T-helper 2 cell treated with Interferon-gamma antibody and Interleukin-4, amounts not matched to agents 100 ng/mL and 5 ng/mL, for 36 hours (primary cell): Measurements from ENCODE around the gene NOD1. TPM values are rescaled to one million over a fixed set of nuclear protein-coding genes. Genes with fewer than 3 reads are reported as not detected.
"Not testable (repeated sequence)": the region's sequence is repeated elsewhere in the genome, so short reads cannot be mapped to it uniquely, and the experiment has no call there.

ENCODE experiments used
- intact Hi-C: fragments of 100-400 bp; cut with micrococcal nuclease; formaldehyde crosslinking; loops from one replicate; pipeline ENCODE4 v1.15.1; 2023
- total RNA-seq: library from RNA; stranded (reverse); gene quantifications from 2 replicates; pipeline ENCODE4 v1.2.3, GENCODE V29; 2022

Gene NOD1
- total RNA-seq, 1 donor from 2014 or later, result 22.1 TPM

DNA sequence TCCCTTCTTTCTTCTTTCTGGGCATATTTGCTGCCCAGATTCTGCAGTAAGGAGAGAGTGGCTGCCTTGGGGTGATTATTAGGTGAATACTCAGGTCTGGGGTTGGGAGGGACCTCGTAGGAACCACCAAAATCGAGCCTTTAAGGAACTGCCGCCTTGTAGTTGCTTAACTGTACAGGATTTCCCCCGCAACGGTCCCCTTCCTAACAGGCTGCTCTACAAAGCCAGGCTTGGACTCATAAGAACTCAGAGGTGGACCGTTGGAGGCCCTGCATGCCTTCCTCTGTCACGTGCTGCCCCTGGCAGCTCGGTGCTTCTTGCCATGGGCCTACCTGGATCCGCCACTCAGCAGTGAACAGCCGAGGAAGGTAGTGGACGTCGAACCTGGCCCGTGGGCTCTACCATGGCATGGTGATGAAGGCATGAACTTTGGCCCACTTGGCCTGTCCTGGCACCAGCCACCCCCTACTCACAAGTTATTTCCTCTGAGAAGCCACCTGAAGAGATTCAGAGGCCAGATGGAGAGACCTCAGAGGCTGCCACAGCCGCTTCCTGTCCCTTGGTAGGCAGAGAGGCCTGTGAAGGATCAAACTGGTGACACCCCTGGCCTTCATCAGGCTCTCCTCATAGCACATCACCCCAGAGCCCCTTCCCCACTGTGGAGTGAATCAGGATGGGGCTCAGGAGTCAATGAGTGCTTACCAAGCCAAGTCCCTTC, 54.6 kb downstream of the NOD1 start:
- intact Hi-C loops, result no loop called here

DNA sequence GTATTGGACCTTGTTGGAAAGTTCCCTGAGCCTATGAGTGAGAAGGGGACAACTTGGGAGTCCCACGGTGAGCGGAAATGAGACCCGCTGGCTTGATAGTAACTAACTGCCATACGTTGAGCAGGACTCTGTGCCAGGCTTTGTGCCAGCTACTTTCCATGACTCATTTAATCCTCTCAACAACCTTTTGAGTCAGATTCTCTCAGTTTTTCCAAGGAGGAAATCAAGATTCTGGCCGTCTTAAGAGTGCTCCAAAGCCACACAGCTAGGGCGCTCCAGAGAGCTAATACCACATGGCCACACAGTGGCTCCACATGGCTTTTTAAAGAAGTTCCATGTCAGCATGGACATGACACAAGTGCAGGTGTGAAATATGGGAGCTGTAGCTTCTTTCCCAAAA, 55.7 kb downstream of the NOD1 start:
- intact Hi-C loops, result no loop called here

DNA sequence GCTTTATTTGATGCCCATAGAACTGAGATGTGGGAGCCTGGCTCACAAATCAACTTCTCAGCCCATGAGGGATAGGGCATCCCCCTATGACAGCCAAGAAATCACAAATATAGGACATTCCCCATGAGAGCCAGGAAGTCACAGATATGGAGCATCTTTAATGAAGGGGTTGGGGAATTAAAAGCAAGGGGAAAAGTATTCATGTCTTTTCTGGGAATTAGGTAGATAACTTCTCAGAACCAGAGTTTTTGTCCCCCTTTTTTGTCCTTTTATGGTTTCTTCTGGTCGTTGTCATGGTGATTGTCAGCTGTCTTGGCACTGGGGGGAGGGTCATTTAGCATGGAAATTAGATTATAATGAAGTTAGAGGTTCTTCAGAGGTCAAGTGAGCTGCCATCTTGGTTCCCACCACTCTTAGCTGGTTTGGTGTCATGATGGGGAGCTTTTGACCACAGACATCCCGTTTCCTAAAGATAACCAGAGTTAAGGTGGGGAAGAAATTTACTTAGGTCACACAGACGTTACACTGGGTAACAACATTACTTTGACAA, 56.9 kb downstream of the NOD1 start:
- intact Hi-C loops, result no loop called here

DNA sequence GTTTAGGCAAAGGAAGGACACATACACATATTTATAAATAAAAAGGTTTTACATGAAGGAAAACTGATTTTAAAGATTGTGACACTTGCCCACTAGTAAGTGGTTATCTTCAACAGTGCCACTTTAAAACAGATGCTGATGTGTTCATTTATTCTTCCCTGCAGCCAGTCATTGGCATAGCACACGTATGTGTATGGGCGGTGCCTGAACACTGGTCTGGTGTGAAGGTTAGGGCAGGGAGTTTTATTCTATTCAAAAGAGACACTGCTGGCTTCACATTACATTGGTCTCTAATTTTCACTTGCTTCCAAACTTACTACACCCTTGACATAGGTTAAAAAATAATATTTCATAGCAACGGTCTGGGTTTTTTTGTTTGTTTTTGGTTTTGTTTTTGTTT, 57.9 kb downstream of the NOD1 start:
- intact Hi-C loops, result no loop called here

DNA sequence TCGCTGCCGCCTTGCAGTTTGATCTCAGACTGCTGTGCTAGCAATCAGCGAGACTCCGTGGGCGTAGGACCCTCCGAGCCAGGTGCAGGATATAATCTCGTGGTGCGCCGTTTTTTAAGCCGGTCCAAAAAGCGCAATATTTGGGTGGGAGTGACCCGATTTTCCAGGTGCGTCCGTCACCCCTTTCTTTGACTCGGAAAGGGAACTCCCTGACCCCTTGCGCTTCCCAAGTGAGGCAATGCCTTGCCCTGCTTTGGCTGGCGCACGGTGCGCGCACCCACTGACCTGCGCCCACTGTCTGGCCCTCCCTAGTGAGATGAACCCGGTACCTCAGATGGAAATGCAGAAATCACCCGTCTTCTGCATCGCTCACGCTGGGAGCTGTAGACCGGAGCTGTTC, 58.5 kb downstream of the NOD1 start:
- intact Hi-C loops, result not testable (repeated sequence)

DNA sequence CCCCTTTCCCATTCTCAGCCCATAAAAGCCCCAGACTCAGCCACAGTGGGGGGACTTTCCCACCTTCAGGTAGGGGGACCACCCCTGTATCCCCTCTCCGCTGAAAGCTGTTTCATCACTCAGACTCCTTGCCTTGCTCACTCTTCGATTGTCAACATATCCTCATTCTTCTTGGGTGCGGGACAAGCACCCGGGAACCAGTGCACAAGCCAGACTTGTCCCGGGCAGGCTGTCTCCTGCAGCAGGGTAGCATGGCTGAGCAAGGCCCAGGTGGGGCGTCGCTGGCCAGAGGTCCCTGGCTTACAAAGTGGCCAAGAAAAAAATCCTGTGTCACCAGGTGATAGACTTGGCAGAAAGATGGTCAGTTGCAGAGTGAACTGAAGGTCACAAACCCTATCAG, 64.7 kb downstream of the NOD1 start:
- intact Hi-C loops, result loop anchor here (2.0 to 5.0 kb wide), 2 partner anchors 139 to 252 kb away; no protein-coding TSS in a partner anchor

DNA sequence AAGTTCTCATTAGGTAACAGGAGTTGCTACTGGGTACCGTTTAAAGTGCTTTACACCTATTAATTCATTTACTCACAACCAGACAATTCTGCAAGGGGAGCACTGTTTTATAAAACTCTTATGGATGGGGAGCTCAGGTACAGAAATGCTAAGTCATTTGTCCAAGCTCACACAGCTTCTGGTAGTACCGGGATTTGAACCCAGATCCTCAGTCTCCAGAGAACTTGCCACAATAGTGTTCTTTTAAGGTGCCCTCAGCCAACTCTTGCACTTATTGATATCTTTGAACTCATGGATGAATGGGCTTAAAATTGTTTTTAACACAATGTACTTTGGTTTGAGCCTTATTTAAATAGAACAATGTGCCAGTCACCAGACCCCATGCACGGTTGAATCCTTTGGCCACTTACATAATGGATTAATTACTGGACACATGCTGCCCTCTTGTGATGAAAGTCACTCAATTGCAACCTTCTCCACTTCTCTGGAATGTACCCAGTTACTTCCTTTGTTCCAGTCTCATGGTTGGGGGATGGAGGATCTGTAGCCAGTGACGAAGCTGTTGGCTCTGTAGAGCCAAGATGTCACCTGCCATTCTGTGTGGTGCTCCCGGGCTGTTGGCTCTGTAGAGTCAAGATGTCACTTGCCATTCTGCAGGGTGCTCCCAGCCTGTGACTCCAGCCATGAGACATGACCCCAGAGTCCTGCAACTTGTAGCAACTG, 65.6 kb downstream of the NOD1 start:
- intact Hi-C loops, result loop anchor here (2.0 to 5.0 kb wide), 2 partner anchors 138 to 251 kb away; no protein-coding TSS in a partner anchor

DNA sequence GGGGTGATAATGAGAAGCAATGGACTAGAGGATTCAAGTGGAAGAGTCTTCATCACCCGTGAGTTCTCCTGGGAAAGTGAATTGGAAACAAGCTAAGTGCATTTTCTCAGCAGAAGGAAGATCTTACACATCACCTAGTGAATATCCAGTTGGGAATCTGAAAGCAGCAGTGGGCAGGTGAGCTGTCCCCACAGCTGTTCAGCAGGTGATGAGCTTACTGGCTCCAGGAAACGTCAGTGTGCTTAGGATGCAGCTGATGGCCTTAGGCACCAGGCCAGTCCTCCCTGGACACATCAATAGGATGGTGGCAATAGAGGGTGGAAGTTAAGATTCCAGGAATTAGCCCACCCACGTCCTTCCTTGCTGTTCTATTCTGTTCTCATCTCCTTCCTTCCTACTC, 66.7 kb downstream of the NOD1 start:
- intact Hi-C loops, result loop anchor here (2.0 to 5.0 kb wide), 2 partner anchors 137 to 250 kb away; no protein-coding TSS in a partner anchor

DNA sequence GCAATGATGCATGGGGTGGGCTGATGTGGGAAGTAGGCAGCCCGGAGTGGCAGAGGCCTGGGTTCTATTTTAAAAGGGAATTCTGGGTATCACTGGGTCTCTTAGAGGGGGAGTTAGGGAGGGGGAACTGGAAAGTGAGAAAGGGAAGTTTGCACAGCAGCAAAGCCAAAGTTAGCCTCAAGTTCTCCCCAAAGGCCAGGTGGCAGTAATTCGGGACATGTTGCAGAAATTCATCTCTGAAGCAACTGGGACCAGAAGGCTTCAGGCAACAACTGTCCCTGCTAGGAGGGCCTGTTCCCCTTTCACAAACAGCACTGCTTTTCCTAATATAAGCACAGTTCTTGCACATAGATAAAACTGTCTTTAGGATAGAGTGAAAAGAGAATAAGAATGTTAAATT, 67.4 kb downstream of the NOD1 start:
- intact Hi-C loops, result loop anchor here (5.0 kb wide), 1 partner anchor 249 kb away; no protein-coding TSS in a partner anchor

DNA sequence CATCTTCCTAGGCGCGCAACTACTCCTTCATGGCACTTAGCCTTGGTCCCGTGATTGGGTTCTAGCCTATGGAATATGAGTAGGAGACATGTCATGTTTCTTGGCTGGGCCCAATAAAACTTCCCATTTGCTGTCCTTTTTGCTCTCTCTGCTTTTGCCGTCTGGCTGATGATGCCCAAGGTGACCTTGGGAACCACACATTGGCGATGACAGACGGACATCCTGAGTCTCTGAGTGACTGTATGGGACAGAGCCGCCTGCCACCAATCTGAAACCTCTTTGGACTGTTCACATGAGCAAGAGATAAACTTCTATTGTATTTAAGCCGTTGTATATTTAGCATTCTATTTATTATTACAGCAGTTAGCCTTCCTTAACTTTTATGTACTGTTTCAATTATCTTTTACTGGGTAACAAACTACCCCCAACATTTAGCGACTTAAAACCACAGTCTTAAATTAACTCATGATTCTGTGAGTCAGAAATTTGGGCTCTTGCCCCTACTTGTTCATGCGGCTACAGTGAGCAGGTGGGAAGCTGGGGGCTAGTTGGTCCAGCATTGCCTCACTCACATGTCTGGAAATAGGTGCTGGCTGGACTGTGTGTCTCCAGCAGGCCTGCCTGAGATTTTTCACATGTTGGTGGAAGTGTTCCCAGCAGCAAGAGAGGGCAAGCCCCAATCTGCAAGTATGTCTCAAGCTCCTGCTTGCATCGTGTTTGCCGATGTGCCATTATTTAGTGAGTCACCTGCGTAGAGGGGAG, 71.7 kb downstream of the NOD1 start:
- intact Hi-C loops, result no loop called here

DNA sequence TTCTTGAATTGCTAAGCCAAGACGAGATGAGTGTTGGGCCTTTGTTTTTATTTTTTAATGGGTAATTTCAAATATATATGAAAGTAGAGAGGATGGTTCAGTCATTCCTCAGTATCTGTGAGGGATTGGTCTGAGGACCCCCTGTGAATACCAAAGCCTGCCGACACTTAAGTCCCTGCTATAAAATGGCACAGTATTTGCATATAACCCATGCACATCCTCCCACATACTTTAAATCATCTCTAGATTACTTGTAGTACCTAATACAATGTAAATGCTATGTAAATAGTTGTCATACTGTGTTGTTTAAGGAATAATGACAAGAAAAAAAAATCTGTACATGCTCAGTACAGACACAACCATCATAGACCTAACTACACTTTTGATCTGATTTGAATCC, 73.4 kb downstream of the NOD1 start:
- intact Hi-C loops, result no loop called here

DNA sequence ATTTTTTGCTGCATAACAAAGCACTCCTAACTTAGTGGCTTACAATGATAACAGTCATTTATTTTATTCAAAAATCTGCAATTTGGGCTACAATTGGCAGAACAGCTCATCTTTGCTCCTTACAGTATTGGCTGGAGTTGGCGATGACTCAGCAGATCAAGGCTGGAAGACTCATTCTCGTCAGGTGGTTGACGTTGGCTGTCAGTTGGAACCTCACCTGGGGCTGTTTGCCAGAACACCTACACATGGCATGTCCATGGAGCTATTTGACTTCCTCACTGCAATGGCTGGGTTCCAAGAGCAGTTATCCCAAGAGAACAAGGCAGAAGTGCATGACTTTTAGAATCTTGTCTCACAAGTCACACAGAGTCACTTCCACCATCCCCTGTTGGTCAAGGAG, 75.1 kb downstream of the NOD1 start:
- intact Hi-C loops, result no loop called here

DNA sequence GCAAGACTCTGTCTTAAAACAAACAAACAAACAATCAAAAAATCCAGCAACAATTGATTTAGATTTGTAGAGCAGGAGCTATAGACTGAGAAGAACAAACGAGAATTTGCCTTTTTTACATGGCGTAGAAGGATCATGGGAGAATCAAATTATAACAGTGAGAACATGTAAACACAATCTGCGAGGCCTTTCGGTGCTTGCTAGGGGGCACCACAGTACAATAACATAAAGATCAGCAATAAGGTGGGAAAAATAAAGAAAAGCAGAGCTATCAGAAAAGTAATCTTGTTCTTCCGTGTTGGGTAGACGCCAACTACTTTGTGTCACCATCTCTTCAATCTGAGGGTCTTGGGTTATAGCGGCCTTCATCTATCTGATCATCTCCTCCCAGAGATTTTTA, 82.2 kb downstream of the NOD1 start:
- intact Hi-C loops, result no loop called here

DNA sequence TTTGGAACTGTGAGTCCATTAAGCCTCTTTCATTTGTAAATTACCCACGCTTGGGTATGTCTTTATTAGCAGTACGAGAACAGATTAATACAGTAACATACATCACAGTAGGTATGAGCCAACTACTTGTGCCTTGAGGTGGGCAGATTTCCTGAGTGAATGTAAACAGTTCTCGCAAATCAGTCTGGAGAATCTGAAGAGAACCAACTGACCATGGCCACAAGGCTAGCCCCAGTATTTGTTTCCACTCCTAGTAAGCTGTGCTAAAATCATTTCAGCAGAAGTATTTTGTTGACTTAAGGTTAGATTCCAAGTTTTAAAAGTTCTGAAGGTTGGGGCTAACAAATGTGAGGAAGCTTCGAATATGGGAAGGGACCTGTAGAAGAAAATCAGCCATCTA, 82.9 kb downstream of the NOD1 start:
- intact Hi-C loops, result no loop called here

DNA sequence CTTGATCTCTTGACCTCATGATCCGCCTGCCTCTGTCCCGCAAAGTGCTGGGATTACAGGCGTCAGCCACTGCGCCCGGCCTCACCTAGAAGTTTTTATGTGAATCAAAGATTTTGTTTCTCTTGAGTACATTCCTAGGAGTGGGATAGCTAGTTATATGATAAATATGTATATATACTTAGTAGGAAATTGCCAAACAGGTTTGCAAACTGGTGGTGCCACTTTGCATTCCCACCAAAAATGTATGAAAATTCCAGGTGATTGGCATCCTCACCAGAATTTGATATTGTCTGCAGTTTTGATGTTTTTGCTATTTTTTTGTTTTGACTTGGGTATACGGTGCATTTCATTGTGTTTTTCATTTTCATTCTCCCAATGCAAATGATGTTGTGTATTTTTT, 86.8 kb downstream of the NOD1 start:
- intact Hi-C loops, result no loop called here

DNA sequence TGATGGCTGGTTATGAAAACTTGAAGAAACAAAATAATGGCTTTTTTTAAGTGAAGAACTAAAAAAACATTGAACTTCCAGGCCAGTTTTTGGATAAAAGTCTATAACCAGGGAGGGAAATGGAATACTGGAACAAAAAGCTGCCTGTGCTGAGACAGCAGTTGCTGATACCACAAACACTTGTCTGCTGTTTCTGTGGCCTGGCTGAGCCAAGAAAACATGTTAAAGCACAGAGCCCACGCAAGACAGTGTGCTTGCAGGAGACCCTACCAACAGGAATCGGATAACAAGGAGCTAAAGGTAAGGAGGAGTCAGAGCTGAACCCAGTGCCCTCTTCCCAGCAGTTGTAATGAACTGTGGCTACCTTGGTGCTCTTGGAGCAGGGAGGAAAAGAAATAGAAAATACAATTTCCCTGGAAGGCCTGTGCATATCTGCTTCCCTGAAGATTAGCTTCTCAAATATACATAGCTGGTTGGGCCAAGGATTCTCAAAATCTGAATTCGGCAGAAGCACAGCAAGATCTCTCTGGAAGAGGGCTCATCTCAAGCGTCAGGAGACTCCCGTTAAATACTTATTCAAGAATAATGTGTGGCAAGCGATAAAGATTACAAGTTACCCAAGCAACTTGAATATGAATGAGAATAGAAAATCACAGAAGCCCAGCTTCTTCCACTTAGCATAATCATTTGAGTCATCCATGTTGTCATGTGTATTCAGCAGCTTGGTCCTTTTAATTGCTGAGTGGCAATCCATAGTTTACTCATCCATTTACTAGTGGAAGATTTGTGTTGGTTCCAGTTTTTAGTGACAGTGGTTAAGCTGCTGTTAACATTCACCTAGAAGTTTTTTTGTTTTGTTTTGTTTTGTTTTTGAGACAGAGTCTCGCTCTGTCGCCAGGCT, 87.6 kb downstream of the NOD1 start:
- intact Hi-C loops, result no loop called here

DNA sequence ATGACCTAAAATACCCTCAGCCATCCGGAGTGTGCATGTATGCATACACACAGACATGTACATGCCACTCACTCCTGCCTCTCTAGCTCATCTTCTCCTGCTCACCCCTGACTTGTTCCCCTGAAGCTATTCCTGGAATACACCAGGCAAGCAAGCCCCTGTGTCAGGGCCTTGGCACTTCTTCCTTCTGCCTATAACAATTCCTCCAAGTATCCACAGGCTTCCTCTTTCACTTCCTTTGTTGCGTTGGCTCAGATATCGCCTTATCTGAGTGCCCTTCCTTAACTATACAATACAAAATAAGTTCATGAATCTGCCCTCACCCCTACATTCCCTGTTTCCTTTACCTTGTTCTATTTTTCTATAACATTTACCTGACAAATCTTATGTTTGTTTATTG, 88.8 kb downstream of the NOD1 start:
- intact Hi-C loops, result no loop called here

DNA sequence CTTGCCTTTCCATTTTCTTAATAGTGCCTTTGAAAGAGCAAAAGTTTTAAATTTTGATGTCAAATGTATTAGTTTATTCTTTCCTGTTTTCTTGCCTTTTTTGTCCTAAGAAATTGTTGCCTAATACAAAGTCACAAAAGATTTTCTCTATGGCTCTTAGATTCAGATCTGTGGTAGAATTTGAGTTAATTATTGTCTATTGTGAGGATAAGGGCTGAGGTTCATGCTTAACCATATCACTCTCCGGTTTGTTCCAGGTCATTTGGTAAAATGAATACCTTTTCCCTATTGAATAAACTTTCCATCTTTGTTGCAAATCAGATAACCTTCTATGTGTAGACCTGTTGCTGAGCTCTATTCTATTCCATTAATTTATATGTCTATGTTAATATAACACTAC, 96.0 kb downstream of the NOD1 start:
- intact Hi-C loops, result no loop called here

DNA sequence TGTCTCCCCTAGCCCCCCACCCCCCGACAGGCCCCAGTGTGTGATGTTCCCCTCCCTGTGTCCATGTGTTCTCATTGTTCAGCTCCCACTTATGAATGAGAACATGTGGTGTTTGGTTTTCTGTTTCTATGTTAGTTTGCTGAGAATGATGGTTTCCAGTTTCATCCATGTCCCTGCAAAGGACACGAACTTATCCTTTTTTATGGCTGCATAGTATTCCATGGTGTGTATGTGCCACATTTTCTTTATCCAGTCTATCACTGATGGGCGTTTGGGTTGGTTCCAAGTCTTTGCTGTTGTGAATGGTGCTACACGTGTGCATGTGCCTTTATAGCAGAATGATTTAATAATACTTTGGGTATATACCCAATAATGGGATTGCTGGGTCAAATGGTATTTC, 97.8 kb downstream of the NOD1 start:
- intact Hi-C loops, result not testable (repeated sequence)

DNA sequence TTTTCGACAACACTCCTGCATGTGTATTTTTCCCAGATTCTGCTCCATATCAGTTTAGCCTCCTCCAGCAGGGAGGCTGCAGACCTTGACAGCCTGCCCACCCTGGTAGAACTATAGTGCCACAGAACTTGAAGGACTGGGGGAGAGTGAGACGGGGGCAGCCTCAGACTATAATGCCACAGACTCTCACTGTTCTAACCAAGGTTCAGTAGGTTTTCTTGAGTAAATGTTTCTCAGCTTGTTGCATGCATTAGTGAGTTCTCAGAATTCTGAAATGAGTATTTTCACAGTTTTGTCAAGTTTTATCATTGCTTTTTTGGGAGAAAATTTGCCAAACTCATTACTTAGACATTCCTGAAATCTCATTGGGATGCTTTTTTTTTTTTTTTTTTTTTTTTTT, 98.3 kb downstream of the NOD1 start:
- intact Hi-C loops, result no loop called here

DNA sequence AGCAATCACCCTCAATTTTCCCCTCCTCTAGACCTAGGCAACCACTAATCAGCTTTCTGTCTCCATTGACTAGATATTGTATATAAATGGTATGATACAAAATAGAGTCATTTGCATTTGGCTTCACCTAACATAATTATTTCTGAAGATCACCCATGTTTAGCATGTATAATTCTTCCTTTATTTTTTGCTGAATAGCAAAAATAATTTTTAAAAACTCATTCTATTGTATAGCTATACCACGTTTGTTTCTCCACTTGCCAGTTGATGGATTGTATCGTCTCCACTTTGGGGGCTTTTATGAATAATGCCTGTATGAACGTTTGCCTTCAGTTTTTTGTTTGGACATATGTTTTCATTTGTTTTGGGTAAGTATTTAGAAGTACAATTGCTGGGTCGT, 98.8 kb downstream of the NOD1 start:
- intact Hi-C loops, result no loop called here
